NCI-H2171 (cell line): ENCODE measurements around the gene NES.

Experiments used
- DNase-seq: peaks from one replicate; lab custom pipeline; 2025; lab: John Stamatoyannopoulos, UW

Gene NES

DNA sequence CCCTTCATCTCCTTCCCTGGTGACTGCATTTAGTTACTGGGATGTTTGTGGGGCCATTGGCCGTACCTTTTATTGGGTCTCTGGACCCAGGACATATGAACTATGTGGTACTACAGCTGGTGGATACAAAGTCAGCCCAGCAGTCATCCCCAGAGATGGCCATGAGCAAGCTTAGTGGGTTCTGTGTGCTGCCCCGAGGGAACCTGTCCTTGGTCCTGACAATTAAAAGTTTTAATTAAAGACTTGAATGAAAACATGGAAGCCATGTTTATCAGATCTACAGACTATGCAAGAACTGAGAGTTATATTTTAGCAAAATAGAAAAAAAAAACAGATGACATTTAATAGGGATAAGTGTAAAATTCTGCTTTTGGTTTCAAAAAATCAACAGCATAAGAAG is 2.8 kb upstream of the NES start:
- DNase-seq = no peak

GRCh38 chr1:156677616-156678596 is 699 bp upstream of the NES start:
- peak; percentile 20 for DNase-seq

- no peak for DNase-seq
These were observed 940 bp downstream of the NES start for GRCh38 chr1:156676114-156676819.

- DNase-seq = peak; percentile 59
These were observed 1.7 kb downstream of the NES start for GRCh38 chr1:156675210-156676113.

GRCh38 chr1:156673387-156674121 is 3.7 kb downstream of the NES start:
- no peak for DNase-seq

DNA sequence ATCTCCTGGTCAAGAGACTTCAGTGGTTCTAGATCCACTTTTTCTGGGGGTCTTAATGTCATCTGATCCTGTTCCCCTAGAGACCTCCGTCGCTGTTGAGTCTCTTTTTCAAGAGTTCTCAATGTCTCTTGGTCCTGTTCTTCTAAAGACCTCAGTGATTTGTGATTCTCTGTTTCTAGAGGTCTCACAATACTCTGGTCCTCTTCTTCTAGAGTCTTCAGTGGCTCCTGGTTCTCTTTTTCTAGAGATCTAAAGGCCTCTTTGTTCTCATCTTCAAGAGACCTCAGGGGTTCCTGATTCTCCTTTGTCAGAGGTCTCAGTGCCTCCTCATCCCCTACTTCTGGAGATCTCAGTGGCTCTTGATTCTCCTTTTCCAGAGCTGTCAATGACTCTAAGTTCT is 5.4 kb downstream of the NES start:
- no peak for DNase-seq

- DNase-seq = no peak
These were observed 6.4 kb downstream of the NES start for GRCh38 chr1:156670791-156671190.

GRCh38 chr1:156670359-156670758 is 6.8 kb downstream of the NES start:
- DNase-seq = no peak

GRCh38 chr1:156669794-156670193 is 7.4 kb downstream of the NES start:
- no peak for DNase-seq

DNA sequence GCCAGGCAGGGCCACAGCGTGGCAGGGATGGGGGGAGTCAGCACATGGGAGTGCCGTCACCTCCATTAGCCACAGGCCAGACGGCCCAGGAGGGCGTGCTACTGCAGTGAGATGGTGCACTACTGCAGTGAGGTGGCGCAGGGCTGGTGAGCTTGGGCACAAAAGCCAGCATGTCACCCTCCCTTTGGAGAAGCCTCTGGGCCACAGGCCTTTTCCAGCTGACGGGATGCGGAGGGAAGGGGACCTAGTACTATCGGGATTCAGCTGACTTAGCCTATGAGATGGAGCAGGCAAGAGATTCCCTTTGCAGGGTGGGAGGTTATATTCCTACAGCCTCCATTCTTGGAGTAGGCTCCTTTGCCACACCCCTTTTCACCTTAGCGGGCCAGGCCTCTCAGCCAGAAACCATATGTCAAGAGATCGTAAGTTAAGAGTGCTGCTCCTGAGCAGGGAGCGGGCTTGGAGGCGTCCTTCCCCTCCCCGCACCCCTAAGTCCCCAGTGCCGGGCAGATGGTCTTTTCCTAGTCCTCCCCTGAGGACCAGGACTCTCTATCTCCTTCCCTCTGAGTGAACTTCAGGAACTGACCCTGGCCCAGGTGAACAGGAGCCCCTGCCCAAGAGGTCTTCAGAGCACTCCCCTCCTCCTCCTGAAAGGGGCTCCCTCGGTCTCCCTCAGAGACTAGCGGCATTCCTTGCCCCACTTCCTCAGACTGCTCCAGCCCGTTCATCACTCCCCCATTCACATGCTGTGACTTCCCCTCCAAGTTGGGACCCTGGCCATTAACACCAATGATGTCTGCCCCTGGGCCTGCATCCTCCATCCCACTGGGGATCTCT is 8.2 kb downstream of the NES start:
- DNase-seq = no peak

DNA sequence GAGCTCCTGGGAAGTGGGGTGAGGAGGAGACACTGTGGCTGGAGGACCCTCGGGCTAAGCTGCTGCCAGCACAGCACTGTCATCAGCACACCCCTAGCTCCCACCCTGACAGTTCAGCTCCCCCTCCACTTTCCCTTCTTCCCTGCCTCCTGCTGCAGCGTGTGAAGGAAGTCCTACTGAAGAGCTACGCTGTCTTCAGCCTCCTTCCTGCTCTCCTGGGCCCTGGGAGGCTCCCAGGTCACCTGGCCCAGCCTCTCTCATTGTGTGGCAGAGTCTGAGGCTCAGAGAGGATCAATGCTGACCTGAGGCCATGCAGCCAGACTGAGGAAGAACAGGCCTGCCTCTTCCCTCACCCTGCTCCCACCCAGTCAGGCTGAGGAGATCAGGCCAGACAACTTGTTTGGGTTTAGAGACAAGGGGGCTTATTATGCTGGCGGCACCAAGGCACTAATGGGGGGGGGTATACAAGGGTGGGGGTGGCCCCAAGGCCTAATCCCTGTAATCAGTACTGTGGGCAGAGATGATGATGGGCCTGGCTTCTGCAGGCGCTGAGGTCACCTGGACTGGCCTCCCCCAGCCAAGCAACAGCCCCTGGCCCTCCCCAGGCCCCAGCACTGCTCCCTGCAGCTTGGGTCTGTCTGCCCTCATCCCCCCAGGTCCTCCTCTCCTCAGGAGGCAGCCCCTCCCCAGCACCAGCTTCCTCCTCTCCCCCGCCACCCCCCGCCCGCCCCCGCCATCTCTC is 9.1 kb downstream of the NES start:
- no peak for DNase-seq

- DNase-seq = no peak
These were observed 9.6 kb downstream of the NES start for GRCh38 chr1:156667610-156667967.

- DNase-seq = no peak
These were observed 10.2 kb downstream of the NES start for GRCh38 chr1:156666862-156667609.

- DNase-seq = no peak
These were observed 11.7 kb downstream of the NES start for GRCh38 chr1:156665539-156665938.

- no peak for DNase-seq
These were observed 12.3 kb downstream of the NES start for GRCh38 chr1:156664767-156665411.

DNA sequence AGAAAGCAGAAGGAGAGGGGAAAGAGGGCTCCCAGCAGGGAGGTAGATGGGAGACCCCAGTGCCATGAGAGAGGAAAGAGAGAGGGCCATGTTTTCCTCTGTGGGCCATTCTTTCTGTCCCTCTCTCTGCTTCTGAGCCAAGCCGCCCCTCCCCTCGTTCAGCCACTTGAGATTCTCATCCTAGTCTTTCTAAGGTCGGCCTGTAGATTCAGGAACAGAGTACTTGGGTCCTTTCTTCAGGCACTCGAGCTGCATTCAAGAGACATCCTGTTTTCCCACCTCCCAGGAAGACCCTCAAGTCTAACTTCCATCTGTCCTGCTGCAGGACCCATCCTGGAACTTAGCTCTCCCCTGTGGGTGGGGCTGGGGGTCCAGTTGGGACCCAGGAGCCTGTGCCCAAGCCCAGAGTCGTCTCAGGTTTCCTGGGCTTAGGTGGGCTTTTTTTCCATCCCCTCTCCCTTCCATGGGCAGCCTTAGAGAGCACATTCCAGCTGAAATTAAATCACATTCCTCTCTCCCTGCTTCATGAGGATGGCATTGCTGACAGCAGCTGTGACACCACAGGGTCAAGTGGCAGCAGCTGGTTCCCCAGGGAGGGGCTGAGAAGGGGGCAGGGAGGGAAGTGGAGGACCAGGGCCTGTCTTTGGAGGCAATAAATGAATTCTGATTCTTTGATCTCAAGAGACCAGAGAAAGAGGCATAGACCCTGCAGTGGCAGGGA is 13.0 kb downstream of the NES start:
- no peak for DNase-seq

DNA sequence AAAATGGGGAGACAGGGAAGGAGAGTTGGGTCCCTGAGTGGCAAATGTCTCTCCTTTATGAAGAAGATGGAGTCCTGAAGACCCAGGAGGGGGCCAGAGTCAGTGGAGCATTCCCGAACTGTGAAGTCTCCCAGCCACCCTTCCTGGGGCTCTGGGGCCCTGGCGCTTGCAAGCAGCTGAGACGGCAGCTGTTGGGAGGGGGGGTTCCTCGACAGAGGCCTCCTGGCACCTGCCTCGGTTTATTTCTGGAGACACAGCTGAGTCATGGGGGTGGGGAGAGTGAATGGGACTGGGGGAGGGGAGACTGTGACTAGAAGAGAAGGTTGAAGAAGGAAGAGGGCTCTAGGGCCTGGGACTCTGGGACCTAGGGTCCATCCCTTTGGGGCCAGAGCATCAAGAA is 14.0 kb downstream of the NES start:
- peak; percentile 85 for DNase-seq

GRCh38 chr1:156662800-156663055 is 14.5 kb downstream of the NES start:
- no peak for DNase-seq
